Stimulated activated CD4-positive, alpha-beta T cell treated with anti-CD3 and anti-CD28 coated beads, Interleukin-2, amount 100 ng/mL, for 48 hours (primary cell): ENCODE measurements around the gene SPRN.
"Not testable (repeated sequence)": the region's sequence is repeated elsewhere in the genome, so short reads cannot be mapped to it uniquely, and the experiment has no call there.

Experiments used
- DNase-seq, 2 donors: peaks; one replicate each; pipeline ENCODE4 v3.0.0-alpha.2; 2020

Gene SPRN

GRCh38 chr10:133424601-133425000 is at the start of gene SPRN:
SPRN (minus strand) TSS chr10:133424625; CDS start chr10:133423681, 944 bp downstream.
- not testable (repeated sequence) for DNase-seq

- no peak for DNase-seq
Observed at GRCh38 chr10:133474027-133474426, 49.6 kb upstream of the SPRN start.

- no peak for DNase-seq
Observed at GRCh38 chr10:133473270-133473669, 48.8 kb upstream of the SPRN start.

- no peak for DNase-seq
Observed at GRCh38 chr10:133471300-133472109, 47.1 kb upstream of the SPRN start.

- DNase-seq = not testable (repeated sequence)
Observed at GRCh38 chr10:133469205-133469604, 44.8 kb upstream of the SPRN start.

GRCh38 chr10:133467286-133467911 is 43.0 kb upstream of the SPRN start:
- no peak for DNase-seq

- no peak for DNase-seq
Observed at GRCh38 chr10:133466683-133467275, 42.4 kb upstream of the SPRN start.

- no peak for DNase-seq
Observed at GRCh38 chr10:133465950-133466474, 41.6 kb upstream of the SPRN start.

- DNase-seq = no peak
Observed at GRCh38 chr10:133465191-133465949, 40.9 kb upstream of the SPRN start.

- no peak for DNase-seq
Observed at GRCh38 chr10:133464582-133465031, 40.2 kb upstream of the SPRN start.

GRCh38 chr10:133462512-133463305 is 38.3 kb upstream of the SPRN start:
- no peak for DNase-seq

- no peak for DNase-seq
Observed at GRCh38 chr10:133461841-133462240, 37.4 kb upstream of the SPRN start.

GRCh38 chr10:133461027-133461426 is 36.6 kb upstream of the SPRN start:
- DNase-seq = no peak

GRCh38 chr10:133460208-133460769 is 35.9 kb upstream of the SPRN start:
- no peak for DNase-seq

- no peak for DNase-seq
Observed at GRCh38 chr10:133459454-133460207, 35.2 kb upstream of the SPRN start.

- no peak for DNase-seq
Observed at GRCh38 chr10:133458710-133459453, 34.5 kb upstream of the SPRN start.

- no peak for DNase-seq
Observed at GRCh38 chr10:133458021-133458709, 33.7 kb upstream of the SPRN start.

GRCh38 chr10:133457100-133457841 is 32.8 kb upstream of the SPRN start:
- DNase-seq = no peak
